UCSD-AML1 (cell line): ENCODE results near the gene SPDYE4.

ENCODE experiments used
- DNase-seq: peaks from one replicate; lab custom pipeline; 2025; ENCODE audit not compliant: unreplicated experiment; lab: John Stamatoyannopoulos, UW

SPDYE4 gene

GRCh38 chr17:8741771-8742170, 16.6 kb downstream of the SPDYE4 start:
- no peak for DNase-seq

- DNase-seq: no peak
These were observed 17.0 kb downstream of the SPDYE4 start for GRCh38 chr17:8741366-8741765.

- peak; percentile 29 for DNase-seq
These were observed 17.9 kb downstream of the SPDYE4 start for GRCh38 chr17:8740486-8740885.

GRCh38 chr17:8739097-8739496, 19.2 kb downstream of the SPDYE4 start:
- DNase-seq: no peak

- DNase-seq: no peak
These were observed 21.6 kb downstream of the SPDYE4 start for GRCh38 chr17:8736796-8737195.

GRCh38 chr17:8736362-8736761, 22.0 kb downstream of the SPDYE4 start:
- DNase-seq: no peak

GRCh38 chr17:8735336-8735939, 22.9 kb downstream of the SPDYE4 start:
- no peak for DNase-seq

- DNase-seq: no peak
These were observed 23.5 kb downstream of the SPDYE4 start for GRCh38 chr17:8734876-8735275.

- no peak for DNase-seq
These were observed 25.8 kb downstream of the SPDYE4 start for GRCh38 chr17:8732406-8733085.

- no peak for DNase-seq
These were observed 28.5 kb downstream of the SPDYE4 start for GRCh38 chr17:8729860-8730259.

- DNase-seq: no peak
These were observed 28.9 kb downstream of the SPDYE4 start for GRCh38 chr17:8729421-8729820.

- DNase-seq: no peak
These were observed 29.4 kb downstream of the SPDYE4 start for GRCh38 chr17:8728971-8729370.

- no peak for DNase-seq
These were observed 30.0 kb downstream of the SPDYE4 start for GRCh38 chr17:8728251-8728938.

GRCh38 chr17:8726941-8727555, 31.3 kb downstream of the SPDYE4 start:
- no peak for DNase-seq

GRCh38 chr17:8725881-8726876, 32.2 kb downstream of the SPDYE4 start:
- peak; percentile 37 for DNase-seq

- DNase-seq: no peak
These were observed 33.9 kb downstream of the SPDYE4 start for GRCh38 chr17:8724451-8724850.

GRCh38 chr17:8720596-8720995, 37.8 kb downstream of the SPDYE4 start:
- no peak for DNase-seq

- DNase-seq: no peak
These were observed 38.8 kb downstream of the SPDYE4 start for GRCh38 chr17:8719291-8720246.

GRCh38 chr17:8718001-8718563, 40.3 kb downstream of the SPDYE4 start:
- DNase-seq: no peak
